Caco-2 (cell line): ENCODE data around the gene BRIP1. TPM values are rescaled to one million over a fixed set of nuclear protein-coding genes. Genes with fewer than 3 reads are reported as not detected.
"Not testable (repeated sequence)": the region's sequence is repeated elsewhere in the genome, so short reads cannot be mapped to it uniquely, and the experiment has no call there.

Experiments
- BruUV-seq: library from RNA; stranded (reverse); fragments of 400-500 nt; replicated peaks from 2 replicates; lab custom pipeline; 2021; lab: Mats Ljungman, UMichigan
- CTCF ChIA-PET: fragments of 300-600 bp; sonication (Branson Sonifier 250); formaldehyde crosslinking; loops from one replicate; lab custom pipeline; 2022; ENCODE audit warnings: antibody characterized with exemption; lab: Charles Lee
- POLR2A ChIA-PET: fragments of 300-600 bp; sonication (Branson Sonifier 250); formaldehyde crosslinking; loops from one replicate; lab custom pipeline; 2022; ENCODE audit warnings: antibody characterized with exemption; lab: Charles Lee
- DNase-seq, 2 experiments: peaks; one replicate each; pipeline versions ENCODE4 v3.0.0 to v3.0.0-alpha.2; 2020 to 2022
- H3K27me3 ChIP-seq: replicated peaks from 2 replicates; pipeline ENCODE4 v1.6.0; 2011; ENCODE audit warnings: low read length; ENCODE audit not compliant: control insufficient read depth, insufficient read depth
- H3K36me3 ChIP-seq: 2 replicates; pipeline ENCODE4 v1.5.1; 2011; ENCODE audit warnings: low read length; ENCODE audit not compliant: control insufficient read depth, insufficient read depth
- H3K4me1 ChIP-seq: fragments of 250-450 bp; sonication (Bioruptor Pico); 2 replicates; pipeline ENCODE4 v1.5.1; 2020; ENCODE audit warnings: mild to moderate bottlenecking
- H3K4me3 ChIP-seq: 2 replicates; pipeline ENCODE4 v1.5.1; 2011; ENCODE audit warnings: low read depth, mild to moderate bottlenecking, control low read depth, low read length
- H3K9me3 ChIP-seq: fragments of 250-450 bp; sonication (Bioruptor Pico); 2 replicates; pipeline ENCODE4 v1.5.1; 2020; ENCODE audit warnings: mild to moderate bottlenecking, moderate library complexity
- H3K27ac Mint-ChIP-seq: one replicate; pipeline ENCODE4 v1.8.0; 2022; ENCODE audit warnings: mixed read lengths; ENCODE audit not compliant: unreplicated experiment
- H3K27me3 Mint-ChIP-seq: one replicate; pipeline ENCODE4 v1.8.0; 2022; ENCODE audit warnings: mixed read lengths; ENCODE audit not compliant: insufficient read depth, unreplicated experiment
- H3K36me3 Mint-ChIP-seq: one replicate; pipeline ENCODE4 v1.8.0; 2022; ENCODE audit warnings: mild to moderate bottlenecking, mixed read lengths; ENCODE audit not compliant: insufficient read depth, unreplicated experiment
- H3K4me1 Mint-ChIP-seq: one replicate; pipeline ENCODE4 v1.8.0; 2022; ENCODE audit warnings: low read depth, mixed read lengths; ENCODE audit not compliant: unreplicated experiment
- H3K4me3 Mint-ChIP-seq: one replicate; pipeline ENCODE4 v1.8.0; 2022; ENCODE audit warnings: mild to moderate bottlenecking, moderate library complexity, mixed read lengths; ENCODE audit not compliant: unreplicated experiment
- H3K9me3 Mint-ChIP-seq: one replicate; pipeline ENCODE4 v1.8.0; 2022; ENCODE audit warnings: mixed read lengths; ENCODE audit not compliant: unreplicated experiment
- CTCF ChIP-seq, 2 experiments: fragments of 200-600 bp in 1 of 2; IDR thresholded peaks; 1 replicate in 1 of 2; 2 replicates in 1 of 2; pipeline versions ENCODE4 v1.5.1 to v1.8.0; 2011 to 2022; ENCODE audit warnings: antibody characterized with exemption in 1 of 2, control low read depth in 1 of 2, inconsistent platforms in 1 of 2, low read depth in 1 of 2, low read length in 1 of 2, mild to moderate bottlenecking in 1 of 2, moderate library complexity in 1 of 2; ENCODE audit not compliant: insufficient read depth in 1 of 2, severe bottlenecking in 1 of 2, unreplicated experiment in 1 of 2
- intact Hi-C: fragments of 100-400 bp; cut with micrococcal nuclease; formaldehyde crosslinking; loops from one replicate; pipeline ENCODE4 v1.10.0; 2022; ENCODE audit not compliant: unreplicated experiment
- total RNA-seq: library from RNA; stranded (reverse); gene quantifications from 2 replicates; pipeline ENCODE4 v1.2.3, GENCODE V29; 2022

Gene BRIP1
- total RNA-seq, 1 experiment from 2014 or later, result 18.3 TPM

GRCh38 chr17:61825448-61826137 is 37.7 kb downstream of the BRIP1 start:
- H3K27me3 Mint-ChIP-seq, result no peaks in the 10 kb centered on the region
- no peaks in the 10 kb centered on the region for H3K4me1 Mint-ChIP-seq
- H3K27ac Mint-ChIP-seq, result no peak overlapping the region
- no peak overlapping the region for H3K4me3 Mint-ChIP-seq
- peaks cover 47% of the 10 kb centered on the region for H3K36me3 Mint-ChIP-seq
- ChIA-PET CTCF (no interaction called here), POLR2A (no interaction called here)
- intact Hi-C loops, result no loop called here
- Histone ChIP-seq H3K4me3 (no peak overlapping the region), H3K4me1 (no peaks in the 10 kb centered on the region), H3K36me3 (peaks cover 2% of the 10 kb centered on the region), H3K27me3 (no peaks in the 10 kb centered on the region), H3K9me3 (no peaks in the 10 kb centered on the region)
- no peak for TF ChIP-seq CTCF (IDR thresholded peaks at IDR 0.05; ENCODE audit: insufficient read depth in 1 of 2, low read depth in 1 of 2, low read length in 1 of 2, severe bottlenecking in 1 of 2, unreplicated experiment in 1 of 2)
- H3K9me3 Mint-ChIP-seq, result peaks cover 28% of the 10 kb centered on the region
- DNase-seq, result no peak
- no TSS peak for BruUV-seq

- Mint-ChIP-seq H3K27ac (no peak overlapping the region), H3K4me3 (no peak overlapping the region), H3K4me1 (no peaks in the 10 kb centered on the region), H3K36me3 (peaks cover 35% of the 10 kb centered on the region), H3K27me3 (no peaks in the 10 kb centered on the region), H3K9me3 (peaks cover 11% of the 10 kb centered on the region)
- no peak for TF ChIP-seq CTCF (IDR thresholded peaks at IDR 0.05; ENCODE audit: insufficient read depth in 1 of 2, low read depth in 1 of 2, low read length in 1 of 2, severe bottlenecking in 1 of 2, unreplicated experiment in 1 of 2)
- no peak for DNase-seq
- Histone ChIP-seq H3K27me3 (no peaks in the 10 kb centered on the region), H3K4me3 (no peak overlapping the region), H3K4me1 (no peaks in the 10 kb centered on the region), H3K36me3 (peaks cover 2% of the 10 kb centered on the region), H3K9me3 (no peaks in the 10 kb centered on the region)
- intact Hi-C loops, result no loop called here
- BruUV-seq, result no TSS peak
- POLR2A ChIA-PET, result no interaction called here
- CTCF ChIA-PET, result no interaction called here
Measured at GRCh38 chr17:61822326-61823285, 40.7 kb downstream of the BRIP1 start.

- H3K27me3 Mint-ChIP-seq, result no peaks in the 10 kb centered on the region
- H3K27ac Mint-ChIP-seq, result no peak overlapping the region
- ChIA-PET CTCF (no interaction called here), POLR2A (no interaction called here)
- Histone ChIP-seq H3K9me3 (no peaks in the 10 kb centered on the region), H3K27me3 (no peaks in the 10 kb centered on the region), H3K4me3 (no peak overlapping the region), H3K4me1 (no peaks in the 10 kb centered on the region), H3K36me3 (peaks cover 2% of the 10 kb centered on the region)
- H3K9me3 Mint-ChIP-seq, result peaks cover 9% of the 10 kb centered on the region
- no peak overlapping the region for H3K4me3 Mint-ChIP-seq
- no peak for DNase-seq
- intact Hi-C loops, result no loop called here
- no peaks in the 10 kb centered on the region for H3K4me1 Mint-ChIP-seq
- TF ChIP-seq CTCF (IDR thresholded peaks at IDR 0.05; ENCODE audit: insufficient read depth in 1 of 2, low read depth in 1 of 2, low read length in 1 of 2, severe bottlenecking in 1 of 2, unreplicated experiment in 1 of 2), result no peak
- peaks cover 25% of the 10 kb centered on the region for H3K36me3 Mint-ChIP-seq
- no TSS peak for BruUV-seq
Measured at GRCh38 chr17:61821655-61822054, 41.7 kb downstream of the BRIP1 start.

GRCh38 chr17:61819265-61819664 is 44.1 kb downstream of the BRIP1 start:
- CTCF ChIA-PET, H3K36me3 ChIP-seq, H3K4me3 ChIP-seq, H3K9me3 Mint-ChIP-seq, H3K4me1 ChIP-seq, H3K4me3 Mint-ChIP-seq, H3K27ac Mint-ChIP-seq, intact Hi-C loops, H3K27me3 ChIP-seq, H3K9me3 ChIP-seq, DNase-seq, H3K4me1 Mint-ChIP-seq, H3K27me3 Mint-ChIP-seq, BruUV-seq, POLR2A ChIA-PET: not testable (repeated sequence)
- peaks cover 17% of the 10 kb centered on the region for H3K36me3 Mint-ChIP-seq
